GM13977 (cell line): ENCODE measurements around the gene PPM1H.

Experiments used
- DNase-seq: peaks from one replicate; pipeline ENCODE4 v3.0.0; 2012; ENCODE audit warnings: low spot score
- CTCF ChIP-seq: IDR thresholded peaks from 2 replicates; pipeline ENCODE4 v1.5.1; 2012; ENCODE audit warnings: mild to moderate bottlenecking, control low read depth; ENCODE audit not compliant: insufficient read depth; ENCODE audit errors: extremely low read depth, missing control alignments
- in situ Hi-C: fragments of 300-500 bp; cut with MboI; formaldehyde crosslinking; loops from one replicate; pipeline ENCODE4 v1.12.0; 2022; ENCODE audit warnings: low sequenced_read_pairs, low pct_unique_long_range_greater_than_20kb, mixed read lengths, inconsistent platforms; ENCODE audit not compliant: unreplicated experiment

Gene PPM1H

GRCh38 chr12:62856454-62856853 is 78.5 kb downstream of the PPM1H start:
- TF ChIP-seq CTCF = no peak
- in situ Hi-C loops = no loop called here
- DNase-seq = no peak

GRCh38 chr12:62854024-62854423 is 80.9 kb downstream of the PPM1H start:
- no peak for TF ChIP-seq CTCF
- in situ Hi-C loops = no loop called here
- DNase-seq = no peak

GRCh38 chr12:62849398-62849797 is 85.6 kb downstream of the PPM1H start:
- DNase-seq = no peak
- no peak for TF ChIP-seq CTCF
- in situ Hi-C loops = no loop called here

- DNase-seq = no peak
- in situ Hi-C loops = no loop called here
- TF ChIP-seq CTCF = no peak
Observed at GRCh38 chr12:62848418-62848817, 86.5 kb downstream of the PPM1H start.

- no peak for TF ChIP-seq CTCF
Observed at GRCh38 chr12:62847709-62848108, 87.2 kb downstream of the PPM1H start.

GRCh38 chr12:62846491-62846890 is 88.5 kb downstream of the PPM1H start:
- in situ Hi-C loops = no loop called here
- no peak for TF ChIP-seq CTCF
- no peak for DNase-seq

More at GRCh38 chr12:62847709-62848108, 87.2 kb downstream of the PPM1H start:
- DNase-seq = no peak
- in situ Hi-C loops = no loop called here

GRCh38 chr12:62844915-62845314 is 90.0 kb downstream of the PPM1H start:
- TF ChIP-seq CTCF = no peak
- in situ Hi-C loops = no loop called here
- no peak for DNase-seq
